Endothelial cell of umbilical vein (primary cell): ENCODE measurements around the gene MAP2K4. TPM values are rescaled to one million over a fixed set of nuclear protein-coding genes. Genes with fewer than 3 reads are reported as not detected.

Experiments
- BruUV-seq: library from RNA; stranded (reverse); fragments of 400-500 nt; replicated peaks from 2 replicates; lab custom pipeline; 2021; lab: Mats Ljungman, UMichigan
- CTCF ChIA-PET: fragments of 300-600, 350-600 bp; sonication (Branson Sonifier 250); formaldehyde crosslinking; loops from one replicate; lab custom pipeline; 2021; ENCODE audit warnings: antibody characterized with exemption, inconsistent platforms; lab: Charles Lee
- POLR2A ChIA-PET: fragments of 300-600, 350-600 bp; sonication (Branson Sonifier 250); formaldehyde crosslinking; loops from one replicate; lab custom pipeline; 2021; ENCODE audit warnings: antibody characterized with exemption, inconsistent platforms; lab: Charles Lee
- DNase-seq: peaks from one replicate; pipeline ENCODE4 v3.0.0-alpha.2; 2011; ENCODE audit warnings: low read depth, low spot score
- FAIRE-seq: peaks from 2 replicates; lab custom pipeline; 2011; peaks lifted over from hg19 to GRCh38; lab: Jason Lieb, UNC
- H2AFZ ChIP-seq: 2 replicates; pipeline ENCODE4 v1.6.0; 2012; ENCODE audit warnings: low read depth, low read length, control low read depth, inconsistent platforms
- H3K27ac ChIP-seq: 2 replicates; pipeline ENCODE4 v1.5.1; 2011; ENCODE audit warnings: low read depth, mild to moderate bottlenecking, control low read depth, low read length, moderate library complexity; ENCODE audit not compliant: insufficient read depth
- H3K27me3 ChIP-seq, 2 experiments: 2 replicates each; pipeline versions ENCODE4 v1.6.0 to v1.6.1; 2011; ENCODE audit warnings: low read length in 2 of 2, mixed read lengths in 1 of 2; ENCODE audit not compliant: control insufficient read depth in 2 of 2, insufficient read depth in 2 of 2
- H3K36me3 ChIP-seq, 2 experiments: 2 replicates in 1 of 2; 3 replicates in 1 of 2; pipeline ENCODE4 v1.5.1; 2011; ENCODE audit warnings: low read length in 2 of 2, mild to moderate bottlenecking in 1 of 2, moderate library complexity in 1 of 2; ENCODE audit not compliant: control insufficient read depth in 2 of 2, insufficient read depth in 2 of 2; ENCODE audit errors: extremely low read depth in 1 of 2
- H3K4me1 ChIP-seq: 3 replicates; pipeline ENCODE4 v1.5.1; 2011; ENCODE audit warnings: mild to moderate bottlenecking, low read length; ENCODE audit not compliant: control insufficient read depth, insufficient read depth; ENCODE audit errors: extremely low read depth
- H3K4me2 ChIP-seq: 2 replicates; pipeline ENCODE4 v1.6.1; 2011; ENCODE audit warnings: low read length, control low read depth, mixed read lengths; ENCODE audit not compliant: insufficient read depth
- H3K4me3 ChIP-seq, 3 experiments: fragments of 200-600 bp in 1 of 3; sonication (generic), shearing (Covaris generic) in 1 of 3; replicated peaks in 1 of 3; 2 replicates each; pipeline ENCODE4 v1.5.1; 2011 to 2016; ENCODE audit warnings: control low read depth in 3 of 3, low read length in 3 of 3, mild to moderate bottlenecking in 2 of 3, inconsistent platforms in 1 of 3, low read depth in 1 of 3, moderate library complexity in 1 of 3; ENCODE audit not compliant: insufficient read depth in 1 of 3
- H3K79me2 ChIP-seq: 2 replicates; pipeline ENCODE4 v1.6.0; 2012; ENCODE audit warnings: low read length, inconsistent platforms; ENCODE audit not compliant: control insufficient read depth, insufficient read depth
- H3K9ac ChIP-seq: replicated peaks from 2 replicates; pipeline ENCODE3; 2011; ENCODE audit warnings: low read length, control low read depth; ENCODE audit not compliant: insufficient read depth; ENCODE audit errors: extremely low read depth
- H3K9me1 ChIP-seq: replicated peaks from 3 replicates; pipeline ENCODE4 v1.6.0; 2011; ENCODE audit warnings: mild to moderate bottlenecking, low read length; ENCODE audit not compliant: control insufficient read depth, insufficient read depth; ENCODE audit errors: extremely low read depth
- H3K9me3 ChIP-seq: replicated peaks from 2 replicates; pipeline ENCODE4 v1.5.1; 2012; ENCODE audit warnings: low read length, inconsistent platforms; ENCODE audit not compliant: control insufficient read depth, insufficient read depth
- H4K20me1 ChIP-seq: replicated peaks from 2 replicates; pipeline ENCODE3; 2011; ENCODE audit warnings: mild to moderate bottlenecking, low read length; ENCODE audit not compliant: control insufficient read depth, insufficient read depth; ENCODE audit errors: extremely low read depth
- EZH2 ChIP-seq: IDR thresholded peaks from 2 replicates; pipeline ENCODE4 v1.6.1; 2012; ENCODE audit warnings: borderline replicate concordance, low read depth, mild to moderate bottlenecking, moderate library complexity, low read length, inconsistent platforms; ENCODE audit not compliant: severe bottlenecking
- FOS ChIP-seq: IDR thresholded peaks from 2 replicates; pipeline ENCODE4 v1.6.1; 2011; ENCODE audit warnings: mild to moderate bottlenecking, low read length, moderate library complexity, borderline replicate concordance; ENCODE audit not compliant: insufficient read depth
- GATA2 ChIP-seq: IDR thresholded peaks from 2 replicates; pipeline ENCODE4 v1.7.0; 2011; ENCODE audit warnings: low read depth, mild to moderate bottlenecking, moderate library complexity, mixed read lengths, low read length; ENCODE audit not compliant: insufficient read length, insufficient read depth
- JUN ChIP-seq: IDR thresholded peaks from 2 replicates; pipeline ENCODE4 v1.6.1; 2011; ENCODE audit warnings: borderline replicate concordance, low read depth; ENCODE audit not compliant: insufficient read length, insufficient read depth
- MYC ChIP-seq: IDR thresholded peaks from one replicate; pipeline ENCODE4 v1.6.1; 2011; ENCODE audit warnings: mild to moderate bottlenecking, low read depth, low read length
- POLR2A ChIP-seq: IDR thresholded peaks from 2 replicates; pipeline ENCODE4 v1.6.1; 2012; ENCODE audit warnings: low read depth, mild to moderate bottlenecking, control low read depth, low read length
- POLR2AphosphoS5 ChIP-seq: IDR thresholded peaks from 2 replicates; pipeline ENCODE4 v1.6.1; 2012; ENCODE audit warnings: low read depth, mild to moderate bottlenecking, control low read depth, low read length, moderate library complexity; ENCODE audit not compliant: insufficient read depth
- dilution Hi-C: fragments of 300-500 bp; cut with MboI; formaldehyde crosslinking; loops from one replicate; pipeline ENCODE4 v1.15.0; 2019; ENCODE audit warnings: low sequenced_read_pairs; ENCODE audit not compliant: extremely low pct_ligation_motif_present
- intact Hi-C: fragments of 100-400 bp; cut with micrococcal nuclease; formaldehyde crosslinking; loops from one replicate; pipeline ENCODE4 v1.10.0; 2022
- polyA plus RNA-seq, 4 experiments: library from polyadenylated mRNA; depleted of rRNA in 3 of 4; stranded (reverse) in 3 of 4; unstranded in 1 of 4; fragments of >200 nt; gene quantifications; 2 replicates each; pipeline versions ENCODE4 v1.2.1 to v1.2.3, GENCODE V29; 2011 to 2012; ENCODE audit warnings: missing spikeins in 1 of 4
- total RNA-seq: library from RNA; stranded (reverse); gene quantifications from 2 replicates; pipeline ENCODE4 v1.2.3, GENCODE V29; 2021
- TF ChIP-seq, protein P1 (sequence below), 2 donors: IDR thresholded peaks; 1 replicate in 1 of 2; 2 replicates in 1 of 2; pipeline ENCODE4 v1.5.1; 2011; ENCODE audit warnings: low read length in 2 of 2, mild to moderate bottlenecking in 2 of 2, moderate library complexity in 2 of 2, control low read depth in 1 of 2, inconsistent platforms in 1 of 2, low read depth in 1 of 2; ENCODE audit not compliant: insufficient read depth in 1 of 2; ENCODE audit errors: extremely low read depth in 1 of 2
- TF ChIP-seq, protein P2 (sequence below): IDR thresholded peaks from 2 replicates; pipeline ENCODE4 v1.6.1; 2011; ENCODE audit not compliant: insufficient read depth, insufficient read length

MAP2K4 gene
- total and polyA plus RNA-seq, 2 donors (not counting 3 experiments of a cell fraction or from before 2014, with no cell fraction given): 8.6 to 17.5 TPM

DNA sequence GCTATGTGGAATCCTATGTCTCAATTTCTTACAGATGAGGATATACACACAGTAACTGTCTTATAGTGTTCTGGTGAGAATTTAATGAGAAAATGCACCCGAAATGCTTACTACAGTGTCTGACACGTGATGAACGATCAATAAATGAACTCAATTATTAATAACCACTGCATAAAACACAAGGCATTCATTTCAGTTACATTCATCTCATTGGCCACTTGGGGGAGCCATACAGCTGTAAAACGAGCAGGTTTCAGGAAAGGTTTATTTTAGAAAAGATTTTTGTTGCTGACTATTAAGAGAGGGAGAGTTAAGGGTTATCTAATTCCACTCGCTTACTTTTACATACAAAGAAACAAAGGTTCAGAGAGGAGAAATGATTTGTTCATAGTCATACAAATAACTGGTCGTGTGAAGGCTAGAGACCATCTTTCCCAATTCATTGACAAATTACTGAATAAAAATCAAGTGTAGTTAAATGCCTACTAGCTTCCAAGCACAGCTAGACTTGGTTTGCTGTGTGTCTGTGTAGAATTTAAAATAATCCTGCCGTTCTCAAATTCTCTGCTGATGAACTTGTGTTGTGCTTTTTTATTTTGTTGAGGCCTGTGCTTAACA, 160.1 kb downstream of the MAP2K4 start:
- ChIA-PET CTCF (interaction anchor here (0.9 to 1.6 kb wide), 10 partner anchors 9 to 850 kb away, joined by 3 to 14 read pairs (median 5); partner anchors contain the start of gene ELAC2), POLR2A (no interaction called here)
- FAIRE-seq (no peak), DNase-seq (peak; percentile 35)
- intact Hi-C loops: loop anchor here (1.0 to 2.0 kb wide), 3 partner anchors 160 to 823 kb away; partner anchors contain the start of gene MAP2K4
- Histone ChIP-seq H3K9me3 (no peaks in the 10 kb centered on the region), H3K27ac (no peak overlapping the region), H3K4me1 (no peaks in the 10 kb centered on the region), H3K27me3 (no peaks in the 10 kb centered on the region), H3K4me2 (no peak overlapping the region), H3K4me3 (no peak overlapping the region), H3K9me1 (no peaks in the 10 kb centered on the region), H3K79me2 (no peaks in the 10 kb centered on the region), H2AFZ (no peak overlapping the region), H3K9ac (no peak overlapping the region), H4K20me1 (no peaks in the 10 kb centered on the region), H3K36me3 (no peaks in the 10 kb centered on the region)
- no peak for TF ChIP-seq FOS
- TF ChIP-seq, protein P1, sequence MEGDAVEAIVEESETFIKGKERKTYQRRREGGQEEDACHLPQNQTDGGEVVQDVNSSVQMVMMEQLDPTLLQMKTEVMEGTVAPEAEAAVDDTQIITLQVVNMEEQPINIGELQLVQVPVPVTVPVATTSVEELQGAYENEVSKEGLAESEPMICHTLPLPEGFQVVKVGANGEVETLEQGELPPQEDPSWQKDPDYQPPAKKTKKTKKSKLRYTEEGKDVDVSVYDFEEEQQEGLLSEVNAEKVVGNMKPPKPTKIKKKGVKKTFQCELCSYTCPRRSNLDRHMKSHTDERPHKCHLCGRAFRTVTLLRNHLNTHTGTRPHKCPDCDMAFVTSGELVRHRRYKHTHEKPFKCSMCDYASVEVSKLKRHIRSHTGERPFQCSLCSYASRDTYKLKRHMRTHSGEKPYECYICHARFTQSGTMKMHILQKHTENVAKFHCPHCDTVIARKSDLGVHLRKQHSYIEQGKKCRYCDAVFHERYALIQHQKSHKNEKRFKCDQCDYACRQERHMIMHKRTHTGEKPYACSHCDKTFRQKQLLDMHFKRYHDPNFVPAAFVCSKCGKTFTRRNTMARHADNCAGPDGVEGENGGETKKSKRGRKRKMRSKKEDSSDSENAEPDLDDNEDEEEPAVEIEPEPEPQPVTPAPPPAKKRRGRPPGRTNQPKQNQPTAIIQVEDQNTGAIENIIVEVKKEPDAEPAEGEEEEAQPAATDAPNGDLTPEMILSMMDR (IDR thresholded peaks at IDR 0.05; ENCODE audit: extremely low read depth in 1 of 2, insufficient read depth in 1 of 2, low read depth in 1 of 2, low read length in 2 of 2): peak; percentile 48 to 52
- BruUV-seq: no TSS peak
- dilution Hi-C loops: no loop called here

DNA sequence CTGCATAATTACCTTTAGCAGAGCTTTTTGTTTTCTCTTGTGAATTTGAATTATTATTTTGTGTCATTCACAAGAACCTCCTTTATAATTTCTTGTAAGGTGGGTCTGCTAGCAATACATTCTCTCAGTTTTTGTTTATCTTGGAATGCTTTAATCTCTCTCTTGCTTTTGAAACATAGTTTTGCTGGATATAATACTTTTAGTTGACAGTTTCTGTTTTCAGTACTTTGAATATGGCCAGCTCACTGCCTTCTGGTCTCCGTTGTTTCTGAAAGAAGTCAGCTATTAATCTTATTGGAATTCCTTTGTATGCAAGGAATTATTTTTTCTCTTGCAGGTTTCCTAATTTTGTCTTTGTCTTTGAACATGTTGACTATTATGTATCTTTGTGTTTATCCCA, 167.0 kb downstream of the MAP2K4 start:
- FAIRE-seq: no peak
- BruUV-seq: no TSS peak
- dilution Hi-C loops: no loop called here

More for the DNA sequence above, 167.0 kb downstream of the MAP2K4 start:
- Histone ChIP-seq H3K9ac (no peak overlapping the region), H3K27me3 (no peaks in the 10 kb centered on the region), H3K4me1 (no peaks in the 10 kb centered on the region), H3K79me2 (no peaks in the 10 kb centered on the region), H3K4me2 (no peak overlapping the region), H3K9me3 (no peaks in the 10 kb centered on the region), H4K20me1 (no peaks in the 10 kb centered on the region), H3K27ac (no peak overlapping the region), H3K4me3 (no peak overlapping the region), H2AFZ (no peak overlapping the region), H3K9me1 (no peaks in the 10 kb centered on the region), H3K36me3 (no peaks in the 10 kb centered on the region)
- TF ChIP-seq GATA2: no peak
- TF ChIP-seq POLR2AphosphoS5: no peak
- TF ChIP-seq, protein P2, sequence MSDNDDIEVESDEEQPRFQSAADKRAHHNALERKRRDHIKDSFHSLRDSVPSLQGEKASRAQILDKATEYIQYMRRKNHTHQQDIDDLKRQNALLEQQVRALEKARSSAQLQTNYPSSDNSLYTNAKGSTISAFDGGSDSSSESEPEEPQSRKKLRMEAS: no peak
- no peak for TF ChIP-seq JUN
- TF ChIP-seq EZH2: no peak
- TF ChIP-seq POLR2A: no peak
- TF ChIP-seq, protein P1 (IDR thresholded peaks at IDR 0.05; ENCODE audit: extremely low read depth in 1 of 2, insufficient read depth in 1 of 2, low read depth in 1 of 2, low read length in 2 of 2): no peak
- no peak for TF ChIP-seq FOS
- TF ChIP-seq MYC: no peak
- no peak for DNase-seq
- intact Hi-C loops: no loop called here
- POLR2A ChIA-PET: no interaction called here
- CTCF ChIA-PET: no interaction called here
